Thyroid gland (tissue), 4 donors: ENCODE data around the gene SSX2IP.

Experiments
- CTCF ChIP-seq, 6 experiments: fragments of 200-600 bp in 3 of 6; fragments of 450-650 bp in 3 of 6; sonication (generic) in 3 of 6; IDR thresholded peaks; one replicate each; pipeline ENCODE4 v1.5.1; 2016 to 2019; ENCODE audit warnings: antibody characterized with exemption in 6 of 6, mild to moderate bottlenecking in 2 of 6, inconsistent platforms in 1 of 6, moderate library complexity in 1 of 6
- POLR2A ChIP-seq, 2 donors: fragments of 450-650 bp; IDR thresholded peaks; one replicate each; pipeline ENCODE4 v1.6.1; 2017; ENCODE audit warnings: antibody characterized with exemption in 2 of 2, mild to moderate bottlenecking in 2 of 2, moderate library complexity in 1 of 2

- TF ChIP-seq CTCF (IDR thresholded peaks at IDR 0.05) (no peak), POLR2A (IDR thresholded peaks at IDR 0.05) (no peak)
These were observed 86.1 kb downstream of the SSX2IP start for GRCh38 chr1:84603941-84604830.
